HEK293 (cell line): ENCODE measurements around the gene CPNE1.
A peak's percentile ranks its signal among the peaks of the same experiment; 100 is the strongest.

ENCODE experiments used
- CTCF ChIA-PET: fragments of 350-600 bp; formaldehyde crosslinking; extraction: SDS; loops from one replicate; lab custom pipeline; 2021; ENCODE audit warnings: antibody characterized with exemption; lab: Yijun Ruan, JAX
- POLR2A ChIA-PET: fragments of 300-600 bp; formaldehyde crosslinking; extraction: SDS; loops from one replicate; lab custom pipeline; 2020; ENCODE audit warnings: antibody characterized with exemption, inconsistent platforms; lab: Yijun Ruan, JAX
- H3K27ac ChIP-seq: fragments of 200-500 bp; sonication (Bioruptor generic); 2 replicates; pipeline ENCODE4 v1.5.1; 2014; ENCODE audit warnings: low read depth, low read length, control low read depth, inconsistent platforms; ENCODE audit errors: extremely low read depth
- H3K36me3 ChIP-seq, 2 experiments: fragments of 200-500 bp in 1 of 2; sonication (Bioruptor generic) in 1 of 2; 1 replicate in 1 of 2; 2 replicates in 1 of 2; pipeline ENCODE4 v1.5.1; 2014 to 2017; ENCODE audit warnings: inconsistent platforms in 2 of 2, low read length in 2 of 2; ENCODE audit not compliant: control insufficient read depth in 2 of 2, insufficient read depth in 1 of 2
- H3K4me1 ChIP-seq: fragments of 200-500 bp; sonication (Bioruptor generic); 2 replicates; pipeline ENCODE4 v1.5.1; 2014; ENCODE audit warnings: mild to moderate bottlenecking, low read length, inconsistent platforms; ENCODE audit not compliant: control insufficient read depth, insufficient read depth
- H3K4me3 ChIP-seq: 2 replicates; pipeline ENCODE4 v1.5.1; 2011; ENCODE audit warnings: low read depth, mild to moderate bottlenecking, control low read depth, low read length, moderate library complexity
- H3K9me3 ChIP-seq: fragments of 200-500 bp; sonication (Bioruptor generic); 2 replicates; pipeline ENCODE4 v1.5.1; 2014; ENCODE audit warnings: low read depth, low read length, inconsistent platforms; ENCODE audit not compliant: control insufficient read depth, insufficient read depth
- GFI1B ChIP-seq: fragments of 450-650 bp; formaldehyde crosslinking; IDR thresholded peaks from 2 replicates; pipeline ENCODE4 v1.5.1; 2016; ENCODE audit warnings: missing biosample characterization, missing genetic modification characterization
- KLF1 ChIP-seq: fragments of 450-650 bp; formaldehyde crosslinking; IDR thresholded peaks from 2 replicates; pipeline ENCODE4 v1.5.1; 2016; ENCODE audit warnings: missing biosample characterization, missing genetic modification characterization
- KLF9 ChIP-seq: fragments of 450-650 bp; formaldehyde crosslinking; IDR thresholded peaks from 2 replicates; pipeline ENCODE4 v1.5.1; 2016; ENCODE audit warnings: missing biosample characterization, missing genetic modification characterization, low read depth
- OSR2 ChIP-seq: fragments of 450-650 bp; formaldehyde crosslinking; IDR thresholded peaks from 2 replicates; pipeline ENCODE4 v1.5.1; 2016; ENCODE audit warnings: missing biosample characterization, missing genetic modification characterization
- OVOL3 ChIP-seq: fragments of 450-650 bp; formaldehyde crosslinking; IDR thresholded peaks from 2 replicates; pipeline ENCODE4 v1.5.1; 2016; ENCODE audit warnings: missing biosample characterization, missing genetic modification characterization
- PBX3 ChIP-seq: sonication (generic); formaldehyde crosslinking; IDR thresholded peaks from 2 replicates; pipeline ENCODE4 v1.8.1; 2022; ENCODE audit warnings: mild to moderate bottlenecking, moderate library complexity, missing genetic modification reagents
- ZBTB26 ChIP-seq: fragments of 450-650 bp; formaldehyde crosslinking; optimal IDR thresholded peaks from 2 replicates; pipeline ENCODE3; 2016; ENCODE audit warnings: missing biosample characterization, mild to moderate bottlenecking, missing genetic modification characterization
- ZNF132 ChIP-seq: fragments of 450-650 bp; formaldehyde crosslinking; IDR thresholded peaks from 2 replicates; pipeline ENCODE4 v1.5.1; 2017; ENCODE audit warnings: missing biosample characterization, missing genetic modification characterization, borderline replicate concordance
- ZNF2 ChIP-seq: fragments of 450-650 bp; formaldehyde crosslinking; IDR thresholded peaks from 2 replicates; pipeline ENCODE4 v1.5.1; 2016; ENCODE audit warnings: missing biosample characterization, missing genetic modification characterization
- ZNF404 ChIP-seq: fragments of 450-650 bp; formaldehyde crosslinking; IDR thresholded peaks from 2 replicates; pipeline ENCODE4 v1.5.1; 2017; ENCODE audit warnings: missing biosample characterization, missing genetic modification characterization
- ZNF549 ChIP-seq: fragments of 450-650 bp; IDR thresholded peaks from 2 replicates; pipeline ENCODE4 v1.5.1; 2018; ENCODE audit warnings: missing biosample characterization, missing genetic modification characterization, mild to moderate bottlenecking, inconsistent platforms, moderate library complexity
- ZNF626 ChIP-seq: fragments of 450-650 bp; sonication (Bioruptor Pico); formaldehyde crosslinking; IDR thresholded peaks from 2 replicates; pipeline ENCODE4 v1.5.1; 2018; ENCODE audit warnings: missing biosample characterization, missing genetic modification characterization, inconsistent platforms
- ZNF629 ChIP-seq: fragments of 450-650 bp; formaldehyde crosslinking; IDR thresholded peaks from 2 replicates; pipeline ENCODE4 v1.5.1; 2017; ENCODE audit warnings: missing biosample characterization, missing genetic modification characterization
- ZNF660 ChIP-seq: fragments of 450-650 bp; IDR thresholded peaks from 2 replicates; pipeline ENCODE4 v1.5.1; 2018; ENCODE audit warnings: missing biosample characterization, mild to moderate bottlenecking, missing genetic modification characterization
- ZNF777 ChIP-seq: fragments of 450-650 bp; formaldehyde crosslinking; IDR thresholded peaks from 2 replicates; pipeline ENCODE4 v1.5.1; 2017; ENCODE audit warnings: missing biosample characterization, missing genetic modification characterization, borderline replicate concordance
- ZSCAN23 ChIP-seq: fragments of 450-650 bp; formaldehyde crosslinking; IDR thresholded peaks from 2 replicates; pipeline ENCODE4 v1.5.1; 2016; ENCODE audit warnings: missing biosample characterization, missing genetic modification characterization
- ZSCAN5A ChIP-seq: fragments of 450-650 bp; formaldehyde crosslinking; IDR thresholded peaks from 2 replicates; pipeline ENCODE4 v1.5.1; 2016; ENCODE audit warnings: missing biosample characterization, missing genetic modification characterization
- TF ChIP-seq, protein P1 (sequence below): fragments of 450-650 bp; formaldehyde crosslinking; IDR thresholded peaks from 2 replicates; pipeline ENCODE4 v1.5.1; 2017; ENCODE audit warnings: missing biosample characterization, missing genetic modification characterization
- TF ChIP-seq, protein P2 (sequence below): fragments of 450-650 bp; formaldehyde crosslinking; IDR thresholded peaks from 2 replicates; pipeline ENCODE4 v1.5.1; 2016; ENCODE audit warnings: missing biosample characterization, missing genetic modification characterization
- TF ChIP-seq, protein P3 (sequence below): fragments of 450-650 bp; formaldehyde crosslinking; IDR thresholded peaks from 2 replicates; pipeline ENCODE4 v1.5.1; 2017; ENCODE audit warnings: missing biosample characterization, mild to moderate bottlenecking, missing genetic modification characterization, moderate library complexity
- TF ChIP-seq, protein P4 (sequence below): fragments of 450-650 bp; formaldehyde crosslinking; IDR thresholded peaks from 2 replicates; pipeline ENCODE4 v1.5.1; 2016; ENCODE audit warnings: missing biosample characterization, missing genetic modification characterization, low read depth

CPNE1 gene

DNA sequence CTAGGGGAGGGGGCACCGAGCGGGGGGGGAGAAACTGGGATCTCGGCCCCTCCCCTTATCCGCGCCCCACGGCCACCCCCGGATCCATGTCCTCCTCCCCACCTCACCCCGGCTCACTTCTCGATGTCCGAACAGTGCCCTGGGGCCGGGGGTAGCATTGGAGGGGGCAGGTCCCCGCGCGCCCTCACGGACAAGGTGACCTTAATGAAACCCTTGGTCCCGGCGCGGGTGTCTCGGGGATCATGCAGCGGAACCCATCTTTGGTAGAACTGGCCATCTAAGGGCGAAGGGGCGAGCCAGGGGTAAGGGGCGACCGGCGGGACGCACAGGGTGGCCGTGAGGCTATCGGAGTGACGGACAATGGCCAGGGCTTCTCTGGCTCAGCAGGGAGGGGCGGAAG lies 62.7 kb downstream of the CPNE1 start:
- CTCF ChIA-PET, result interaction anchor here (0.6 kb wide), 1 partner anchor 76 kb away, joined by 3 read pairs; no protein-coding TSS in a partner anchor

DNA sequence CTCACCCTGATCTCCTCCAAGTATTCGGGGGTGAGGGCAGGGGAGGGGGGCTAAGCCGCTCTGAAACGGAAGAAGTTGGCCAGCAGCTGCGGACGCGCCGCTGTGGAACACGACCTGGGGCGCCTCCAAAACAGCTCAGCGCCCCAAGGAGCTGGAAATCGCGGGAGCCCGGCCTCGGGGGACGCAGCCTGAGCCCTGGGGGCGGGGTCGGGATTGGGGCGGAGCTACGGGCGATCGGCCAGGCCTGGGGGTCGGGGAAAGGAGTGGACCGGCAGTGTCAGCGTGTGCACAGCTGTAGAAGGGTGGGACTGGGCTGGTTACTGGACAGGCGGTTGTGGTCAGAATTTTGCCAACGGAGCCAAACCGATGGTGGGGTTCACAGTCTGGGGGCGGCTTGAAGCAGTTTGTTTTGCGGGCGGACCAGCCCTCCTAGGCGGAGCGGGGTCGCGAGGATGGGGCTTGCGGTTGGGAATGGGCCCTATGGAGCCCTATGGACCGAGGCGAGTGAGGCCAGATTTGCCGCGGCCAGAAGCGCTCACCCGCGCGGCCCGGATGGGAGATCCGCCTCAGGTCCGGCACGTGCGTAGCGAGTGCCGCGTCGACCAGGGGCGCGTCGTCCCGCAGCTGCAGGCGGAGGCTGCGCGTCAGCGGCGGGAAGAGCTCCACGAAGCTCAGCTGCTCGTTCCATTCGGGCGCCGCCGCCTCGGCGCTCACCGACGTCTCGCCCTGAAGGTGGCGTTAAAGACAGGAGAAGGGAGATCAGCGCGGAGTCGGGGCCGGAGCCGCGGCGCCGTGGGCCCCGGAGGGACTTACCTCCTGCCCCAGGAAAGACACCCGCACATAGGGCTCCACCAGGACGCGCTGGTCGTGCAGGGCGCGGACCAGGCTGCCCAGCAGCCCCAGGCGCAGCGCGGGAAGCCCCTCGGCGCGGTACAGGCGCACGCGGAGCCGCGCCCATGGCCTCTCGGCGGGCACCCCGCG lies 63.4 kb downstream of the CPNE1 start:
- Histone ChIP-seq H3K9me3 (no peaks in the 10 kb centered on the region), H3K4me1 (no peaks in the 10 kb centered on the region), H3K36me3 (no peaks in the 10 kb centered on the region), H3K27ac (no peak overlapping the region; the same call in 1 of the 2 replicates), H3K4me3 (no peak overlapping the region)
- CTCF ChIA-PET, result interaction anchor here (0.6 to 1.1 kb wide), 6 partner anchors 10 to 368 kb away, joined by 3 to 4 read pairs (median 3); no protein-coding TSS in a partner anchor
- POLR2A ChIA-PET, result interaction anchor here (0.7 to 1.5 kb wide), 2 partner anchors 18 to 63 kb away, joined by 4 to 5 read pairs; no protein-coding TSS in a partner anchor
- TF ChIP-seq PBX3 (CRISPR knock-in tag) (peak; percentile 68; the same call in 1 of the 2 replicates), ZNF626 (no peak), ZNF132 (tag by site-specific recombination) (no peak), ZNF2 (no peak)
- TF ChIP-seq, protein P1, sequence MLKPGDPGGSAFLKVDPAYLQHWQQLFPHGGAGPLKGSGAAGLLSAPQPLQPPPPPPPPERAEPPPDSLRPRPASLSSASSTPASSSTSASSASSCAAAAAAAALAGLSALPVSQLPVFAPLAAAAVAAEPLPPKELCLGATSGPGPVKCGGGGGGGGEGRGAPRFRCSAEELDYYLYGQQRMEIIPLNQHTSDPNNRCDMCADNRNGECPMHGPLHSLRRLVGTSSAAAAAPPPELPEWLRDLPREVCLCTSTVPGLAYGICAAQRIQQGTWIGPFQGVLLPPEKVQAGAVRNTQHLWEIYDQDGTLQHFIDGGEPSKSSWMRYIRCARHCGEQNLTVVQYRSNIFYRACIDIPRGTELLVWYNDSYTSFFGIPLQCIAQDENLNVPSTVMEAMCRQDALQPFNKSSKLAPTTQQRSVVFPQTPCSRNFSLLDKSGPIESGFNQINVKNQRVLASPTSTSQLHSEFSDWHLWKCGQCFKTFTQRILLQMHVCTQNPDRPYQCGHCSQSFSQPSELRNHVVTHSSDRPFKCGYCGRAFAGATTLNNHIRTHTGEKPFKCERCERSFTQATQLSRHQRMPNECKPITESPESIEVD (tag by site-specific recombination), result no peak
- TF ChIP-seq, protein P2, sequence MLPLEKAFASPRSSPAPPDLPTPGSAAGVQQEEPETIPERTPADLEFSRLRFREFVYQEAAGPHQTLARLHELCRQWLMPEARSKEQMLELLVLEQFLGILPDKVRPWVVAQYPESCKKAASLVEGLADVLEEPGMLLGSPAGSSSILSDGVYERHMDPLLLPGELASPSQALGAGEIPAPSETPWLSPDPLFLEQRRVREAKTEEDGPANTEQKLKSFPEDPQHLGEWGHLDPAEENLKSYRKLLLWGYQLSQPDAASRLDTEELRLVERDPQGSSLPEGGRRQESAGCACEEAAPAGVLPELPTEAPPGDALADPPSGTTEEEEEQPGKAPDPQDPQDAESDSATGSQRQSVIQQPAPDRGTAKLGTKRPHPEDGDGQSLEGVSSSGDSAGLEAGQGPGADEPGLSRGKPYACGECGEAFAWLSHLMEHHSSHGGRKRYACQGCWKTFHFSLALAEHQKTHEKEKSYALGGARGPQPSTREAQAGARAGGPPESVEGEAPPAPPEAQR (tag by site-specific recombination), result no peak

More for the DNA sequence above, 62.7 kb downstream of the CPNE1 start:
- TF ChIP-seq OSR2 (tag by site-specific recombination) (no peak), ZNF660 (no peak), GFI1B (no peak), ZSCAN23 (tag by site-specific recombination) (no peak), ZNF549 (no peak), KLF1 (tag by site-specific recombination) (no peak), ZSCAN5A (no peak), ZNF629 (tag by site-specific recombination) (no peak), ZNF777 (no peak), ZNF404 (tag by site-specific recombination) (no peak), KLF9 (tag by site-specific recombination) (no peak), OVOL3 (tag by site-specific recombination) (no peak), ZBTB26 (no peak)
- TF ChIP-seq, protein P3, sequence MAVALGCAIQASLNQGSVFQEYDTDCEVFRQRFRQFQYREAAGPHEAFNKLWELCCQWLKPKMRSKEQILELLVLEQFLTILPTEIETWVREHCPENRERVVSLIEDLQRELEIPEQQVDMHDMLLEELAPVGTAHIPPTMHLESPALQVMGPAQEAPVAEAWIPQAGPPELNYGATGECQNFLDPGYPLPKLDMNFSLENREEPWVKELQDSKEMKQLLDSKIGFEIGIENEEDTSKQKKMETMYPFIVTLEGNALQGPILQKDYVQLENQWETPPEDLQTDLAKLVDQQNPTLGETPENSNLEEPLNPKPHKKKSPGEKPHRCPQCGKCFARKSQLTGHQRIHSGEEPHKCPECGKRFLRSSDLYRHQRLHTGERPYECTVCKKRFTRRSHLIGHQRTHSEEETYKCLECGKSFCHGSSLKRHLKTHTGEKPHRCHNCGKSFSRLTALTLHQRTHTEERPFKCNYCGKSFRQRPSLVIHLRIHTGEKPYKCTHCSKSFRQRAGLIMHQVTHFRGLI (tag by site-specific recombination), result no peak
- TF ChIP-seq, protein P1 (tag by site-specific recombination), result no peak
- TF ChIP-seq, protein P4, sequence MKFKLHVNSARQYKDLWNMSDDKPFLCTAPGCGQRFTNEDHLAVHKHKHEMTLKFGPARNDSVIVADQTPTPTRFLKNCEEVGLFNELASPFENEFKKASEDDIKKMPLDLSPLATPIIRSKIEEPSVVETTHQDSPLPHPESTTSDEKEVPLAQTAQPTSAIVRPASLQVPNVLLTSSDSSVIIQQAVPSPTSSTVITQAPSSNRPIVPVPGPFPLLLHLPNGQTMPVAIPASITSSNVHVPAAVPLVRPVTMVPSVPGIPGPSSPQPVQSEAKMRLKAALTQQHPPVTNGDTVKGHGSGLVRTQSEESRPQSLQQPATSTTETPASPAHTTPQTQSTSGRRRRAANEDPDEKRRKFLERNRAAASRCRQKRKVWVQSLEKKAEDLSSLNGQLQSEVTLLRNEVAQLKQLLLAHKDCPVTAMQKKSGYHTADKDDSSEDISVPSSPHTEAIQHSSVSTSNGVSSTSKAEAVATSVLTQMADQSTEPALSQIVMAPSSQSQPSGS (tag by site-specific recombination), result no peak
- Histone ChIP-seq H3K4me1 (no peaks in the 10 kb centered on the region), H3K36me3 (no peaks in the 10 kb centered on the region), H3K4me3 (no peak overlapping the region), H3K9me3 (no peaks in the 10 kb centered on the region), H3K27ac (no peak overlapping the region)
- POLR2A ChIA-PET, result interaction anchor here (0.7 to 1.5 kb wide), 2 partner anchors 17 to 62 kb away, joined by 4 to 5 read pairs; no protein-coding TSS in a partner anchor
